HepG2 (cell line): Measurements from ENCODE around the gene IQCM. TPM values are rescaled to one million over a fixed set of nuclear protein-coding genes. Genes with fewer than 3 reads are reported as not detected.

ENCODE experiments used
- ATAC-seq: fragments of 200-7000 bp; cut with Tn5 transposase; 3 replicates; pipeline ENCODE4 v1.9.1; 2020; ENCODE audit warnings: mild to moderate bottlenecking, moderate library complexity
- BruUV-seq: library from RNA; stranded (reverse); fragments of 400-500 nt; replicated peaks from 2 replicates; lab custom pipeline; 2021; lab: Mats Ljungman, UMichigan
- CTCF ChIA-PET: fragments of 300-600 bp; formaldehyde crosslinking; extraction: SDS; loops from one replicate; lab custom pipeline; 2021; ENCODE audit warnings: low total read pairs, inconsistent platforms, low intra/inter-chr PET ratio; lab: Yijun Ruan, JAX
- POLR2A ChIA-PET: fragments of 350-600 bp; sonication (Branson Sonifier 250); formaldehyde crosslinking; loops from one replicate; lab custom pipeline; 2020; ENCODE audit warnings: antibody characterized with exemption, inconsistent platforms; lab: Yijun Ruan, JAX
- DNase-seq: peaks from one replicate; pipeline ENCODE4 v3.0.0-alpha.2; 2015; ENCODE audit warnings: low spot score
- FAIRE-seq: peaks from 3 replicates; lab custom pipeline; 2011; peaks lifted over from hg19 to GRCh38; lab: Jason Lieb, UNC
- H2AFZ ChIP-seq: one replicate; pipeline ENCODE4 v1.6.1; 2011; ENCODE audit warnings: low read length, inconsistent platforms
- H3K27ac ChIP-seq: fragments of 300-600 bp; 3 replicates; pipeline ENCODE4 v1.8.0; 2011; ENCODE audit warnings: mixed run types, mild to moderate bottlenecking, mixed read lengths, low read length, inconsistent platforms; ENCODE audit not compliant: insufficient read depth; ENCODE audit errors: extremely low read length
- H3K27me3 ChIP-seq, 2 experiments: fragments of 200-600 bp in 1 of 2; 2 replicates in 1 of 2; 3 replicates in 1 of 2; pipeline versions ENCODE4 v1.6.0 to v1.8.0; 2011; ENCODE audit warnings: low read length in 2 of 2, mild to moderate bottlenecking in 2 of 2, moderate library complexity in 2 of 2, inconsistent platforms in 1 of 2; ENCODE audit not compliant: insufficient read depth in 2 of 2, control insufficient read depth in 1 of 2
- H3K36me3 ChIP-seq, 2 experiments: fragments of 200-600 bp in 1 of 2; replicated peaks in 1 of 2; 2 replicates in 1 of 2; 3 replicates in 1 of 2; pipeline versions ENCODE4 v1.5.1 to v1.8.0; 2011; ENCODE audit warnings: low read length in 2 of 2, inconsistent platforms in 1 of 2; ENCODE audit not compliant: insufficient read depth in 2 of 2, control insufficient read depth in 1 of 2
- H3K4me1 ChIP-seq: 2 replicates; pipeline ENCODE4 v1.5.1; 2012; ENCODE audit warnings: low read length, inconsistent platforms; ENCODE audit not compliant: insufficient read depth
- H3K4me2 ChIP-seq: 2 replicates; pipeline ENCODE4 v1.6.0; 2011; ENCODE audit warnings: low read depth, low read length, inconsistent platforms
- H3K4me3 ChIP-seq, 3 experiments: fragments of 200-600 bp in 1 of 3; sonication (generic), shearing (Covaris generic) in 1 of 3; replicated peaks in 1 of 3; 2 replicates each; pipeline ENCODE4 v1.5.1; 2011 to 2016; ENCODE audit warnings: low read length in 3 of 3, inconsistent platforms in 2 of 3, low read depth in 2 of 3, mild to moderate bottlenecking in 2 of 3, control low read depth in 1 of 3, mixed read lengths in 1 of 3; ENCODE audit not compliant: insufficient read depth in 1 of 3
- H3K79me2 ChIP-seq: one replicate; pipeline ENCODE4 v1.6.1; 2011; ENCODE audit warnings: low read length, inconsistent platforms; ENCODE audit not compliant: insufficient read depth
- H3K9ac ChIP-seq: 2 replicates; pipeline ENCODE4 v1.6.0; 2011; ENCODE audit warnings: mild to moderate bottlenecking, low read depth, low read length, inconsistent platforms; ENCODE audit not compliant: insufficient read depth
- H3K9me3 ChIP-seq: 2 replicates; pipeline ENCODE4 v1.5.1; 2012; ENCODE audit warnings: mild to moderate bottlenecking, low read length
- H4K20me1 ChIP-seq: 2 replicates; pipeline ENCODE4 v1.6.0; 2011; ENCODE audit warnings: inconsistent platforms, mild to moderate bottlenecking, low read length, moderate library complexity; ENCODE audit not compliant: insufficient read depth
- BHLHE40 ChIP-seq: IDR thresholded peaks from 2 replicates; pipeline ENCODE4 v1.6.1; 2011; ENCODE audit warnings: low read length, improper control_type of control experiment
- JUNB ChIP-seq: sonication (generic); formaldehyde crosslinking; IDR thresholded peaks from 2 replicates; pipeline ENCODE4 v1.8.0; 2022; ENCODE audit warnings: missing genetic modification reagents, mild to moderate bottlenecking, borderline replicate concordance
- KAT8 ChIP-seq: IDR thresholded peaks from 2 replicates; pipeline ENCODE4 v1.6.1; 2016; ENCODE audit warnings: missing genetic modification reagents, missing compliant biosample characterization
- KDM1A ChIP-seq: IDR thresholded peaks from 2 replicates; pipeline ENCODE4 v1.6.1; 2016; ENCODE audit warnings: missing compliant biosample characterization
- SRY ChIP-seq: sonication (generic); formaldehyde crosslinking; IDR thresholded peaks from 2 replicates; pipeline ENCODE4 v1.8.0; 2022; ENCODE audit warnings: mild to moderate bottlenecking, missing genetic modification reagents
- ZNF225 ChIP-seq: sonication (generic); formaldehyde crosslinking; IDR thresholded peaks from 2 replicates; pipeline ENCODE4 v1.4.0; 2020; ENCODE audit warnings: mild to moderate bottlenecking, missing genetic modification reagents
- ZNF251 ChIP-seq: sonication (generic); formaldehyde crosslinking; IDR thresholded peaks from 2 replicates; pipeline ENCODE4 v1.9.0; 2021; ENCODE audit warnings: mild to moderate bottlenecking, missing genetic modification reagents
- ZNF44 ChIP-seq: sonication (generic); formaldehyde crosslinking; IDR thresholded peaks from 2 replicates; pipeline ENCODE4 v1.5.1; 2020; ENCODE audit warnings: mild to moderate bottlenecking, missing genetic modification reagents
- ZNF446 ChIP-seq: sonication (generic); formaldehyde crosslinking; IDR thresholded peaks from 2 replicates; pipeline ENCODE4 v1.5.0; 2020; ENCODE audit warnings: mild to moderate bottlenecking, missing genetic modification reagents
- ZNF530 ChIP-seq: sonication (generic); formaldehyde crosslinking; IDR thresholded peaks from 2 replicates; pipeline ENCODE4 v1.5.0; 2020; ENCODE audit warnings: low read depth, mild to moderate bottlenecking, missing genetic modification reagents
- ZNF605 ChIP-seq: sonication (generic); formaldehyde crosslinking; IDR thresholded peaks from 2 replicates; pipeline ENCODE4 v1.8.0; 2022; ENCODE audit warnings: mild to moderate bottlenecking, missing genetic modification reagents
- ZSCAN9 ChIP-seq: IDR thresholded peaks from 2 replicates; pipeline ENCODE4 v1.6.1; 2016; ENCODE audit warnings: borderline replicate concordance
- WGBS: methylation state at CpG from one replicate; pipeline ENCODE4 v1.1.6; 2017; ENCODE audit warnings: low lambda C conversion rate; 5-methylcytosine and 5-hydroxymethylcytosine counted together
- in situ Hi-C: cut with HindIII; loops from 2 replicates; pipeline ENCODE4 v1.10.0; 2017; ENCODE audit warnings: low pct_unique_long_range_greater_than_20kb; ENCODE audit not compliant: extremely low pct_ligation_motif_present
- intact Hi-C: fragments of 100-400 bp; cut with micrococcal nuclease; formaldehyde crosslinking; loops from one replicate; pipeline ENCODE4 v1.10.0; 2022; ENCODE audit not compliant: unreplicated experiment
- polyA plus RNA-seq, 8 experiments: library from polyadenylated mRNA; depleted of rRNA in 3 of 8; stranded (reverse) in 7 of 8; unstranded in 1 of 8; fragments of >200 nt; fragmentation: Illumina TruSeq in 4 of 8; extraction: Trizol in 4 of 8; gene quantifications; 2 replicates each; pipeline versions ENCODE4 v1.2.1 to v1.2.3, GENCODE V29; 2011 to 2016; ENCODE audit warnings: low read depth in 4 of 8, missing spikeins in 1 of 8, mixed read lengths in 1 of 8; ENCODE audit not compliant: insufficient read depth in 1 of 8
- total RNA-seq, 5 experiments: library from RNA; depleted of rRNA; stranded (reverse); fragments of >200 nt; fragmentation: Illumina TruSeq; extraction: Trizol; gene quantifications; 2 replicates each; pipeline ENCODE4 v1.2.3, GENCODE V29; 2016; ENCODE audit warnings: low read depth in 1 of 5
- TF ChIP-seq, protein P1 (sequence below): sonication (generic); formaldehyde crosslinking; IDR thresholded peaks from 2 replicates; pipeline ENCODE4 v1.5.0; 2020; ENCODE audit warnings: missing genetic modification reagents, mild to moderate bottlenecking, borderline replicate concordance
- TF ChIP-seq, protein P2 (sequence below): sonication (generic); formaldehyde crosslinking; IDR thresholded peaks from 2 replicates; pipeline ENCODE4 v1.5.1; 2020; ENCODE audit warnings: mild to moderate bottlenecking, missing genetic modification reagents, moderate library complexity
- TF ChIP-seq, protein P3 (sequence below): sonication (generic); formaldehyde crosslinking; IDR thresholded peaks from 2 replicates; pipeline ENCODE4 v1.5.0; 2020; ENCODE audit warnings: mild to moderate bottlenecking, missing genetic modification reagents, moderate library complexity

IQCM gene
- total and polyA plus RNA-seq, 2 of the 13 experiments (the other 11 are each of a cell fraction or from before 2014, with no cell fraction given): not detected

DNA sequence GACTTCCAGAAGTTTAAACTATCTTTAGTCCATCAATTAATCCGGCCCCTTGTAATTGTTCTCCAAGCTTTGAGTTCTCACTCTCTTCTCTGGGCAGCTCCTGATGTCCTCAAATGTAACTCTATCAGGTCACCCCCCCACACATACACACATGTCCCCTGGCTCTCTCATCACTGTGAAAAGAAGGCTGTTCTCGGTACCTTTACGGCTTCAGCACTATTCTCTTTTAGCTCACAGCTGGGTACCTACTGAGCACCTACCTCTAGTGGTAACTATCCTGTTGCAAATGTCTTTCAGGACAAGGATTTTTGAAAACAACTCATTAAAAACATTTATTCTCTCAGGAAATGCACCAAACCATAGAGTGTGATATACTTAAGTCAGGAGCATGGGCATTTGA lies 115.4 kb downstream of the IQCM start:
- no peak for DNase-seq
- no TSS peak for BruUV-seq
- ATAC-seq: no peak
- Histone ChIP-seq H3K79me2 (no peaks in the 10 kb centered on the region), H3K9ac (no peak overlapping the region), H3K4me1 (no peaks in the 10 kb centered on the region), H3K36me3 (no peaks in the 10 kb centered on the region), H3K27me3 (no peaks in the 10 kb centered on the region), H3K27ac (no peak overlapping the region), H4K20me1 (no peaks in the 10 kb centered on the region), H3K9me3 (no peaks in the 10 kb centered on the region), H2AFZ (no peak overlapping the region), H3K4me2 (no peak overlapping the region), H3K4me3 (no peak overlapping the region)
- ChIA-PET POLR2A (no interaction called here), CTCF (no interaction called here)
- no peak for TF ChIP-seq ZNF605
- no peak for FAIRE-seq
- in situ Hi-C loops: no loop called here
- intact Hi-C loops: no loop called here
- WGBS: 5% methylated on average over 3 of the region's 3 CpGs

DNA sequence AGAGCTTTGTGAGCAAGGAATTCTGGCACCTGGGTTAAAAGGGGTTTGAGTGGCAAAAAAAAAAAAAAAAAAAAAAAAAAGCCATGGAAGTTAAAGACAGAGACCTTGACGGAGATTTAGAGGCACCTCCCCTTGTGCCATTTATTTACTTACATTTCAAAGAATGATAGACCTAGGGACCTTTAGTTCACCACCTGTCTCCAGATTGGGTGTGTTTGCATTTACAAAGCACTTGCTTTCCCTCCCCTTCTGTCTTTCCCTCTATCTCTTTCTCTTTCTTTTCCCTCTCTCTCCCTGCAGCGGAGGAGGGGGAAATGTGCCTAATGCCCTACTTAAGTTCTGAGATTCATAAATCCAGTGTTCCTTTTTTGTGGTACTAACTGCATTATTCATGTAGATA lies 116.0 kb downstream of the IQCM start:
- H3K36me3 ChIP-seq: no peaks in the 10 kb centered on the region
- H3K4me3 ChIP-seq: no peak overlapping the region
- ChIA-PET CTCF (no interaction called here), POLR2A (no interaction called here)
- no peak overlapping the region for H3K9ac ChIP-seq
- DNase-seq (no peak), ATAC-seq (no peak), FAIRE-seq (no peak)
- no peaks in the 10 kb centered on the region for H3K79me2 ChIP-seq
- no peaks in the 10 kb centered on the region for H3K4me1 ChIP-seq
- no peaks in the 10 kb centered on the region for H3K9me3 ChIP-seq
- no peaks in the 10 kb centered on the region for H4K20me1 ChIP-seq
- in situ Hi-C loops (no loop called here), intact Hi-C loops (no loop called here)
- no peak overlapping the region for H3K27ac ChIP-seq
- no peaks in the 10 kb centered on the region for H3K27me3 ChIP-seq
- WGBS: 13% methylated on average over 2 of the region's 2 CpGs
- H3K4me2 ChIP-seq: no peak overlapping the region
- no TSS peak for BruUV-seq
- H2AFZ ChIP-seq: no peak overlapping the region
- TF ChIP-seq ZNF225 (no peak), BHLHE40 (no peak), KDM1A (no peak), ZNF251 (CRISPR knock-in tag) (no peak), SRY (CRISPR knock-in tag) (no peak), JUNB (CRISPR knock-in tag) (no peak), ZNF530 (CRISPR knock-in tag) (no peak), ZNF44 (CRISPR knock-in tag) (no peak), KAT8 (CRISPR knock-in tag) (no peak), ZSCAN9 (CRISPR knock-in tag) (no peak), ZNF446 (CRISPR knock-in tag) (no peak)
- TF ChIP-seq, protein P1, sequence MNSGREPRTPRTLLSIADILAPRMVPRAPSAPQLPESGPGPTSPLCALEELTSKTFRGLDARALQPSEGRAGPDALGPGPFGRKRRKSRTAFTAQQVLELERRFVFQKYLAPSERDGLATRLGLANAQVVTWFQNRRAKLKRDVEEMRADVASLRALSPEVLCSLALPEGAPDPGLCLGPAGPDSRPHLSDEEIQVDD (CRISPR knock-in tag): no peak
- TF ChIP-seq, protein P2, sequence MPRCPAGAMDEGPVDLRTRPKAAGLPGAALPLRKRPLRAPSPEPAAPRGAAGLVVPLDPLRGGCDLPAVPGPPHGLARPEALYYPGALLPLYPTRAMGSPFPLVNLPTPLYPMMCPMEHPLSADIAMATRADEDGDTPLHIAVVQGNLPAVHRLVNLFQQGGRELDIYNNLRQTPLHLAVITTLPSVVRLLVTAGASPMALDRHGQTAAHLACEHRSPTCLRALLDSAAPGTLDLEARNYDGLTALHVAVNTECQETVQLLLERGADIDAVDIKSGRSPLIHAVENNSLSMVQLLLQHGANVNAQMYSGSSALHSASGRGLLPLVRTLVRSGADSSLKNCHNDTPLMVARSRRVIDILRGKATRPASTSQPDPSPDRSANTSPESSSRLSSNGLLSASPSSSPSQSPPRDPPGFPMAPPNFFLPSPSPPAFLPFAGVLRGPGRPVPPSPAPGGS: no peak
- TF ChIP-seq, protein P3, sequence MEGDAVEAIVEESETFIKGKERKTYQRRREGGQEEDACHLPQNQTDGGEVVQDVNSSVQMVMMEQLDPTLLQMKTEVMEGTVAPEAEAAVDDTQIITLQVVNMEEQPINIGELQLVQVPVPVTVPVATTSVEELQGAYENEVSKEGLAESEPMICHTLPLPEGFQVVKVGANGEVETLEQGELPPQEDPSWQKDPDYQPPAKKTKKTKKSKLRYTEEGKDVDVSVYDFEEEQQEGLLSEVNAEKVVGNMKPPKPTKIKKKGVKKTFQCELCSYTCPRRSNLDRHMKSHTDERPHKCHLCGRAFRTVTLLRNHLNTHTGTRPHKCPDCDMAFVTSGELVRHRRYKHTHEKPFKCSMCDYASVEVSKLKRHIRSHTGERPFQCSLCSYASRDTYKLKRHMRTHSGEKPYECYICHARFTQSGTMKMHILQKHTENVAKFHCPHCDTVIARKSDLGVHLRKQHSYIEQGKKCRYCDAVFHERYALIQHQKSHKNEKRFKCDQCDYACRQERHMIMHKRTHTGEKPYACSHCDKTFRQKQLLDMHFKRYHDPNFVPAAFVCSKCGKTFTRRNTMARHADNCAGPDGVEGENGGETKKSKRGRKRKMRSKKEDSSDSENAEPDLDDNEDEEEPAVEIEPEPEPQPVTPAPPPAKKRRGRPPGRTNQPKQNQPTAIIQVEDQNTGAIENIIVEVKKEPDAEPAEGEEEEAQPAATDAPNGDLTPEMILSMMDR (CRISPR knock-in tag): no peak
